Sigmoid colon (tissue), 7 donors: ENCODE data around the gene MICOS13. TPM values are rescaled to one million over a fixed set of nuclear protein-coding genes. Genes with fewer than 3 reads are reported as not detected.

ENCODE experiments used
- DNase-seq: peaks from one replicate; pipeline ENCODE4 v3.0.0-alpha.2; 2019
- H3K27ac ChIP-seq, 4 donors: fragments of 200-600 bp; sonication (generic); one replicate each; pipeline ENCODE4 v1.5.1; 2016 to 2019; ENCODE audit warnings: mild to moderate bottlenecking in 1 of 4
- H3K27me3 ChIP-seq, 3 donors: fragments of 200-600 bp; sonication (generic); one replicate each; pipeline ENCODE4 v1.5.1; 2019; ENCODE audit warnings: mild to moderate bottlenecking in 1 of 3
- H3K36me3 ChIP-seq, 4 donors: fragments of 200-600 bp; sonication (generic); one replicate each; pipeline ENCODE4 v1.5.1; 2016 to 2019
- H3K4me1 ChIP-seq, 4 donors: fragments of 200-600 bp; sonication (generic); one replicate each; pipeline ENCODE4 v1.5.1; 2017 to 2019
- H3K4me3 ChIP-seq, 4 donors: fragments of 200-600 bp; sonication (generic); one replicate each; pipeline ENCODE4 v1.5.1; 2017 to 2019; ENCODE audit warnings: mild to moderate bottlenecking in 2 of 4, moderate library complexity in 1 of 4
- H3K9me3 ChIP-seq, 4 donors: fragments of 200-600 bp in 3 of 4; sonication (generic) in 3 of 4; one replicate each; pipeline versions ENCODE4 v1.5.1 to v1.6.1; 2013 to 2019
- EP300 ChIP-seq, 4 donors: sonication (generic); formaldehyde crosslinking; IDR thresholded peaks; one replicate each; pipeline ENCODE4 v1.6.1; 2017; ENCODE audit warnings: antibody characterized with exemption in 4 of 4
- POLR2A ChIP-seq, 2 donors: fragments of 450-650 bp; IDR thresholded peaks; one replicate each; pipeline ENCODE4 v1.6.1; 2016; ENCODE audit warnings: antibody characterized with exemption in 2 of 2, mild to moderate bottlenecking in 2 of 2, moderate library complexity in 2 of 2
- POLR2AphosphoS5 ChIP-seq, 4 donors: sonication (generic); formaldehyde crosslinking; IDR thresholded peaks; one replicate each; pipeline ENCODE4 v1.6.1; 2017; ENCODE audit warnings: antibody characterized with exemption in 4 of 4
- WGBS, 2 donors: extraction: QIAGEN DNeasy Blood & Tissue Kit; methylation state at CpG; one replicate each; pipeline ENCODE4 v1.1.7; 2013; 5-methylcytosine and 5-hydroxymethylcytosine counted together
- intact Hi-C: fragments of 100-400 bp; cut with DNase I; formaldehyde crosslinking; loops from one replicate; pipeline ENCODE4 v1.15.1; 2023
- polyA plus RNA-seq, 3 donors: library from polyadenylated mRNA; stranded (reverse); fragments of 200-250 nt; gene quantifications; one replicate each; pipeline ENCODE4 v1.2.3, GENCODE V29; 2013
- total RNA-seq, 4 donors: library from RNA; depleted of rRNA; stranded (reverse); fragments of >200 nt; gene quantifications; one replicate each; pipeline ENCODE4 v1.1.0, GENCODE V29; 2016
- TF ChIP-seq, protein P1 (sequence below), 4 experiments: fragments of 450-650 bp in 3 of 4; fragments of 200-600 bp in 1 of 4; IDR thresholded peaks; one replicate each; pipeline ENCODE4 v1.5.1; 2016 to 2019; ENCODE audit warnings: antibody characterized with exemption in 4 of 4, mild to moderate bottlenecking in 3 of 4, moderate library complexity in 2 of 4
- donor health status: healthy with polysubstance abuse.
- donor health status: Bipolar disorder and iron deficiency.
- donor health status: healthy.

The MICOS13 gene
- total and polyA plus RNA-seq, 7 donors = 39.6 to 160 (median 87.8) TPM

DNA sequence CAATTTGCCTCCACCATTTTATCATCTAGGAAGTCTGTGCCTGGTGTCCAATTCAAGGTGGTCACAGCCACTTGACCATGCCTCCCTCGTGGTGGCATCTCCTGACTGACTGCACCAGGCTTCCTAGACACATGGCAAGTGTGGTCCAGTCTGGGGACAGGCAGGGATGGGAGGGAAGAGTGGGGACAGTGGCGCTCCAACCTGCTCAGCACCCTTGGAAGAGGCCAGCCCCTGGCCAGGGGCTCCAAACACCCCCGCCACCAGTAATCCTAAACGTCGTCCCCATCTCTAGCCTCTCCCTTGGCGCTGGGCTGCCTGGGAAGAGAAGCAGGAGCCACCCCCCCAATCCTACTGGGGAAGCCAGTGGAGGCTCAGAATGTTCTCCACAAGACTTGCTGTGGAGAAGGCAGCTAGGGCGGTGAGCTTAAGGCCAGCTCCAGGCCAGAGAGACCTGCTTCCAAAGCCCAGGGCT, 12.4 kb upstream of the MICOS13 start:
- no peak for TF ChIP-seq POLR2A (IDR thresholded peaks at IDR 0.05)
- TF ChIP-seq, protein P1, sequence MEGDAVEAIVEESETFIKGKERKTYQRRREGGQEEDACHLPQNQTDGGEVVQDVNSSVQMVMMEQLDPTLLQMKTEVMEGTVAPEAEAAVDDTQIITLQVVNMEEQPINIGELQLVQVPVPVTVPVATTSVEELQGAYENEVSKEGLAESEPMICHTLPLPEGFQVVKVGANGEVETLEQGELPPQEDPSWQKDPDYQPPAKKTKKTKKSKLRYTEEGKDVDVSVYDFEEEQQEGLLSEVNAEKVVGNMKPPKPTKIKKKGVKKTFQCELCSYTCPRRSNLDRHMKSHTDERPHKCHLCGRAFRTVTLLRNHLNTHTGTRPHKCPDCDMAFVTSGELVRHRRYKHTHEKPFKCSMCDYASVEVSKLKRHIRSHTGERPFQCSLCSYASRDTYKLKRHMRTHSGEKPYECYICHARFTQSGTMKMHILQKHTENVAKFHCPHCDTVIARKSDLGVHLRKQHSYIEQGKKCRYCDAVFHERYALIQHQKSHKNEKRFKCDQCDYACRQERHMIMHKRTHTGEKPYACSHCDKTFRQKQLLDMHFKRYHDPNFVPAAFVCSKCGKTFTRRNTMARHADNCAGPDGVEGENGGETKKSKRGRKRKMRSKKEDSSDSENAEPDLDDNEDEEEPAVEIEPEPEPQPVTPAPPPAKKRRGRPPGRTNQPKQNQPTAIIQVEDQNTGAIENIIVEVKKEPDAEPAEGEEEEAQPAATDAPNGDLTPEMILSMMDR (IDR thresholded peaks at IDR 0.05) = no peak
- no peak for TF ChIP-seq POLR2AphosphoS5 (IDR thresholded peaks at IDR 0.05)
- TF ChIP-seq EP300 (IDR thresholded peaks at IDR 0.05) = no peak
- no peak for DNase-seq
- intact Hi-C loops = loop anchor here (5.0 kb wide), 1 partner anchor 210 kb away; the partner anchor contains the start of genes NDUFA11 and VMAC
- Histone ChIP-seq H3K27me3 (no peaks in the 10 kb centered on the region), H3K36me3 (peaks cover 16 to 58% (median 52%) of the 10 kb centered on the region in 4 donors), H3K4me3 (no peak overlapping the region), H3K9me3 (no peaks in the 10 kb centered on the region), H3K4me1 (peaks cover 0 to 34% (median 25%) of the 10 kb centered on the region in 4 donors), H3K27ac (peak overlapping the region in 3 of 4 donors; percentile 89 to 96 (median 90))
- WGBS, 2 donors = 79 to 84% methylated on average over 7 of the region's 7 CpGs

DNA sequence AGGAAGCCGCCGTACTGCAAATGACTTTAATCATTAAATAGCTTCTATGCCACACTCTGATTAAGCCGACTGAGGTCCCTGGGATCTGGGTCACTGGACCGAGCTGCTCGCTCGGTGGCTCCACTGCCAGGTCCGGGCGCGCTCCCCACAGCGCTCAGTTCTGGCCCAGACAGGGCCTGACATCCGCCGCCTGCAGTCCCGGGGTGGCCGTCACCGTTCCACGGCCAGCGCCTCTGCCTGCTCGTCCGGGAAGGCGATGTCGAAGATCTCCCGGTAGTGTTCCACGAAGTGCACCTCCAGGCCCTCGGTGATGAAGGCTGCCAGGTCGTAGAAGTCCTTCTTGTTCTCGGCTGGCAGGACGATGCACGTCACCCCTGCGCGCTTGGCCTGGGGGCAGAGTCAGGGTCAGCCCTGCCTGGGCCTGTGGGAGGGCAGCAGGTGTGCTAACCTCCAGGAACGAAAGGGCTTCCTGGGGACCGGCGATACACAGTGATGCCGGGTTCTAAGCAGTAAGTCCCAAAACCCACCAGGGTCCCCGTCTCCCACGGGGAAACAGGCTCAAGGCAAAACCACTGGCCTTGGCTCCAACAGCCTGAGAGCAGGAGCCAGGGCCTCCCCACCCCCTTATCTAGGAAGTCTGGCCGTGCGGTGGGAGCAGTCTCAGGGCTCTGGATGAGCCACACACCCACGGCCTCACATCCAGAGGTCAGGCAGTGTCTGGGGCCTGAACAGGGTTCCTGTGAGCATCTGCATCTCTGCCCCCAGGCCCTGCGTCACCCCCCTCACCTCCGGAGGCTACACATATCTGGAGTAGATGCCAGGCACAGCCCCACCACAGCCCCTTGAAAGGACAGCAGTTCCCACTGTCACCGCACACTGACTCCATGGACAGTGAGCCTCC, 11.8 kb upstream of the MICOS13 start:
- intact Hi-C loops = loop anchor here (2.0 to 5.0 kb wide), 3 partner anchors 29 to 210 kb away; partner anchors contain the start of genes CATSPERD, LONP1, NDUFA11 and SAFB
- peak overlapping the region; percentile 89 to 96 (median 91) for H3K27ac ChIP-seq
- 27 to 60% methylated on average over 42 of the region's 42 CpGs for WGBS, 2 donors

DNA sequence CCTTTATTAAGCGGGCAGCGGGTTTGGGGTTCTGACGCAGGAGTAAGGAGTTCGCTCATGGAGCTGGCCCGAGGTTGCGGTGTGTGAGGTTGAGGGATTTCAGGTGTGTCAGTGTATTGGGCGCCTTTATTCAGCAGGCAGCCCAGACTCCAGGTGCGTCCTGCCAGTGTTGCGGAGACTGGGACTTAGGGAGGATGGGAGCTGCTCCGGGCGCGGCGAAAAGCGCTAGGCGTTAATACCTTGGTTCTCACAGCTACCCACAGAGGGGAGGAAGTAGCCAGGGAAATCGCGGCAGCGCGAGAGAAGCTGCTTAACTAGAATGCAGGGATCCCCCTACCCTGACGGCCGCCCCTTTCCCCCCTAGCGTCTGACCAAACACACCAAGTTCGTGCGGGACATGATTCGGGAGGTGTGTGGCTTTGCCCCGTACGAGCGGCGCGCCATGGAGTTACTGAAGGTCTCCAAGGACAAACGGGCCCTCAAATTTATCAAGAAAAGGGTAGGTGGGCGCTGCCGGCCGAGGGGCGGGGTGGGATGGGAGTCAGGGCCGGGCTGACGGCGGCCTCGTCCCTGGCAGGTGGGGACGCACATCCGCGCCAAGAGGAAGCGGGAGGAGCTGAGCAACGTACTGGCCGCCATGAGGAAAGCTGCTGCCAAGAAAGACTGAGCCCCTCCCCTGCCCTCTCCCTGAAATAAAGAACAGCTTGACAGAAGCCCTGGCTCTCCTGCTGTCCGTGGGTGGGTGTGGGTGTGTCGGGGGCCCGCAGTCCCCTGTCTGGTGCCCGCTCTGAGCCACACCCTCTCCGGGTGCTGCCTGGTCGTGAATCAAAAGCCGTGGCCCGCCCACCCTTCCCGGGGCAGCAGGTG, 10.9 kb upstream of the MICOS13 start:
- Histone ChIP-seq H3K4me1 (peaks cover 0 to 44% (median 35%) of the 10 kb centered on the region in 4 donors), H3K27me3 (no peaks in the 10 kb centered on the region), H3K9me3 (no peaks in the 10 kb centered on the region), H3K27ac (peak overlapping the region; percentile 89 to 96 (median 91)), H3K4me3 (peak overlapping the region; percentile 61 to 85 (median 67)), H3K36me3 (peaks cover 16 to 46% (median 44%) of the 10 kb centered on the region in 4 donors)
- 1 to 4% methylated on average over 54 of the region's 54 CpGs for WGBS, 2 donors
- TF ChIP-seq, protein P1 (IDR thresholded peaks at IDR 0.05) = no peak
- peak in 3 of 4 donors; percentile 28 to 46 (median 43) for TF ChIP-seq POLR2AphosphoS5 (IDR thresholded peaks at IDR 0.05)
- TF ChIP-seq POLR2A (IDR thresholded peaks at IDR 0.05) = no peak
- no peak for TF ChIP-seq EP300 (IDR thresholded peaks at IDR 0.05)
- intact Hi-C loops = loop anchor here (2.0 to 5.0 kb wide), 3 partner anchors 30 to 211 kb away; partner anchors contain the start of genes CATSPERD, LONP1, NDUFA11 and SAFB
- DNase-seq = peak; percentile 89

More for the DNA sequence above, 11.8 kb upstream of the MICOS13 start:
- Histone ChIP-seq H3K4me1 (peaks cover 0 to 40% (median 31%) of the 10 kb centered on the region in 4 donors), H3K4me3 (peak overlapping the region in 3 of 4 donors; percentile 66 to 85 (median 68)), H3K27me3 (no peaks in the 10 kb centered on the region), H3K9me3 (no peaks in the 10 kb centered on the region), H3K36me3 (peaks cover 16 to 55% (median 52%) of the 10 kb centered on the region in 4 donors)
- TF ChIP-seq POLR2AphosphoS5 (IDR thresholded peaks at IDR 0.05) (no peak), POLR2A (IDR thresholded peaks at IDR 0.05) (no peak), EP300 (IDR thresholded peaks at IDR 0.05) (no peak)
- TF ChIP-seq, protein P1 (IDR thresholded peaks at IDR 0.05) = no peak
- peak; percentile 69 for DNase-seq
